Neural progenitor cell (in vitro differentiated cells): ENCODE results near the gene MSI2. TPM values are rescaled to one million over a fixed set of nuclear protein-coding genes. Genes with fewer than 3 reads are reported as not detected.

Experiments used
- DNase-seq: peaks from one replicate; pipeline ENCODE4 v3.0.0-alpha.2; 2016; ENCODE audit warnings: low spot score
- H2AFZ ChIP-seq: fragments of 200-600 bp; sonication (generic); replicated peaks from 2 replicates; pipeline ENCODE4 v1.6.1; 2016; ENCODE audit warnings: antibody characterized with exemption
- H3F3A ChIP-seq: fragments of 200-600 bp; sonication (generic); 2 replicates; pipeline ENCODE4 v1.6.1; 2016; ENCODE audit warnings: antibody characterized with exemption, low read depth
- H3K27ac ChIP-seq: fragments of 200-600 bp; sonication (generic); 2 replicates; pipeline ENCODE4 v1.5.1; 2016; ENCODE audit warnings: mild to moderate bottlenecking
- H3K27me3 ChIP-seq: fragments of 200-600 bp; sonication (generic); 2 replicates; pipeline ENCODE4 v1.6.1; 2016; ENCODE audit warnings: mild to moderate bottlenecking, moderate library complexity
- H3K36me3 ChIP-seq: fragments of 200-600 bp; sonication (generic); 2 replicates; pipeline ENCODE4 v1.5.1; 2016
- H3K4me1 ChIP-seq: fragments of 200-600 bp; sonication (generic); 2 replicates; pipeline ENCODE4 v1.6.1; 2016; ENCODE audit warnings: mixed run types
- H3K4me2 ChIP-seq: fragments of 200-600 bp; sonication (generic); 2 replicates; pipeline ENCODE4 v1.6.1; 2016
- H3K4me3 ChIP-seq: fragments of 200-600 bp; sonication (generic); 2 replicates; pipeline ENCODE4 v1.5.1; 2016
- H3K79me2 ChIP-seq: fragments of 200-600 bp; sonication (generic); 2 replicates; pipeline ENCODE4 v1.6.1; 2016; ENCODE audit warnings: low read depth
- H3K9ac ChIP-seq: fragments of 200-600 bp; sonication (generic); 2 replicates; pipeline ENCODE4 v1.6.1; 2016
- H3K9me3 ChIP-seq: fragments of 200-600 bp; sonication (generic); 2 replicates; pipeline ENCODE4 v1.5.1; 2016; ENCODE audit warnings: low read depth
- H4K20me1 ChIP-seq: fragments of 200-600 bp; sonication (generic); 2 replicates; pipeline ENCODE4 v1.6.1; 2016; ENCODE audit warnings: low read depth
- H3K27ac Mint-ChIP-seq: 3 replicates; pipeline ENCODE4 v1.8.0; 2021; ENCODE audit warnings: mixed read lengths
- H3K27me3 Mint-ChIP-seq: 2 replicates; pipeline ENCODE4 v1.8.0; 2022; ENCODE audit warnings: low read depth, mild to moderate bottlenecking, inconsistent platforms, moderate library complexity, mixed read lengths; ENCODE audit not compliant: insufficient read depth
- H3K36me3 Mint-ChIP-seq: 3 replicates; pipeline ENCODE4 v1.8.0; 2021; ENCODE audit warnings: mixed read lengths
- H3K4me1 Mint-ChIP-seq: 3 replicates; pipeline ENCODE4 v1.8.0; 2021; ENCODE audit warnings: mixed read lengths
- H3K4me3 Mint-ChIP-seq: 3 replicates; pipeline ENCODE4 v1.8.0; 2021; ENCODE audit warnings: mild to moderate bottlenecking, moderate library complexity, mixed read lengths
- H3K9me3 Mint-ChIP-seq: 3 replicates; pipeline ENCODE4 v1.8.0; 2020; ENCODE audit warnings: mixed read lengths
- EZH2 ChIP-seq: fragments of 200-600 bp; sonication (generic); IDR thresholded peaks from 2 replicates; pipeline ENCODE4 v1.6.1; 2017; ENCODE audit warnings: antibody characterized with exemption, mild to moderate bottlenecking, moderate library complexity
- EZH2phosphoT487 ChIP-seq: fragments of 200-600 bp; sonication (generic); IDR thresholded peaks from 2 replicates; pipeline ENCODE4 v1.6.1; 2017; ENCODE audit warnings: antibody characterized with exemption
- total RNA-seq: library from RNA; depleted of rRNA; stranded (reverse); fragments of >200 nt; gene quantifications from 2 replicates; pipeline ENCODE4 v1.2.3, GENCODE V29; 2015; ENCODE audit warnings: low replicate concordance
- TF ChIP-seq, protein P1 (sequence below): fragments of 200-600 bp; sonication (generic); IDR thresholded peaks from 2 replicates; pipeline ENCODE4 v1.5.1; 2017; ENCODE audit warnings: antibody characterized with exemption, mild to moderate bottlenecking

The MSI2 gene
- total RNA-seq, 1 donor from 2014 or later: 96.9 TPM

- peaks cover 25% of the 10 kb centered on the region for H3K36me3 Mint-ChIP-seq
- peaks cover 76% of the 10 kb centered on the region for H3K79me2 ChIP-seq
- no peak overlapping the region for H3K27ac ChIP-seq
- H4K20me1 ChIP-seq: peaks cover 47% of the 10 kb centered on the region
- peaks cover 38% of the 10 kb centered on the region for H3F3A ChIP-seq
- no peaks in the 10 kb centered on the region for H3K9me3 Mint-ChIP-seq
- H3K4me3 Mint-ChIP-seq: no peak overlapping the region
- peaks cover 73% of the 10 kb centered on the region for H3K4me1 ChIP-seq
- peak overlapping the region; percentile 89 for H3K27ac Mint-ChIP-seq
- no peak overlapping the region for H3K4me2 ChIP-seq
- H3K36me3 ChIP-seq: no peaks in the 10 kb centered on the region
- DNase-seq: no peak
- TF ChIP-seq EZH2phosphoT487 (no peak), EZH2 (no peak)
- TF ChIP-seq, protein P1, sequence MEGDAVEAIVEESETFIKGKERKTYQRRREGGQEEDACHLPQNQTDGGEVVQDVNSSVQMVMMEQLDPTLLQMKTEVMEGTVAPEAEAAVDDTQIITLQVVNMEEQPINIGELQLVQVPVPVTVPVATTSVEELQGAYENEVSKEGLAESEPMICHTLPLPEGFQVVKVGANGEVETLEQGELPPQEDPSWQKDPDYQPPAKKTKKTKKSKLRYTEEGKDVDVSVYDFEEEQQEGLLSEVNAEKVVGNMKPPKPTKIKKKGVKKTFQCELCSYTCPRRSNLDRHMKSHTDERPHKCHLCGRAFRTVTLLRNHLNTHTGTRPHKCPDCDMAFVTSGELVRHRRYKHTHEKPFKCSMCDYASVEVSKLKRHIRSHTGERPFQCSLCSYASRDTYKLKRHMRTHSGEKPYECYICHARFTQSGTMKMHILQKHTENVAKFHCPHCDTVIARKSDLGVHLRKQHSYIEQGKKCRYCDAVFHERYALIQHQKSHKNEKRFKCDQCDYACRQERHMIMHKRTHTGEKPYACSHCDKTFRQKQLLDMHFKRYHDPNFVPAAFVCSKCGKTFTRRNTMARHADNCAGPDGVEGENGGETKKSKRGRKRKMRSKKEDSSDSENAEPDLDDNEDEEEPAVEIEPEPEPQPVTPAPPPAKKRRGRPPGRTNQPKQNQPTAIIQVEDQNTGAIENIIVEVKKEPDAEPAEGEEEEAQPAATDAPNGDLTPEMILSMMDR: no peak
- H3K27me3 ChIP-seq: no peaks in the 10 kb centered on the region
- H2AFZ ChIP-seq: no peak overlapping the region
- no peak overlapping the region for H3K4me3 ChIP-seq
- peaks cover 68% of the 10 kb centered on the region for H3K4me1 Mint-ChIP-seq
- no peaks in the 10 kb centered on the region for H3K9me3 ChIP-seq
- no peak overlapping the region for H3K9ac ChIP-seq
- H3K27me3 Mint-ChIP-seq: peaks cover 9% of the 10 kb centered on the region
Measured at GRCh38 chr17:57534863-57535248, 278.5 kb downstream of the MSI2 start.

GRCh38 chr17:57535249-57535966, 279.1 kb downstream of the MSI2 start:
- Histone ChIP-seq H3K27ac (no peak overlapping the region), H3K4me2 (no peak overlapping the region), H3K4me1 (peaks cover 68% of the 10 kb centered on the region), H4K20me1 (peaks cover 41% of the 10 kb centered on the region), H3K4me3 (no peak overlapping the region), H3K27me3 (no peaks in the 10 kb centered on the region), H3K79me2 (peaks cover 76% of the 10 kb centered on the region), H2AFZ (no peak overlapping the region), H3K9me3 (no peaks in the 10 kb centered on the region), H3K36me3 (no peaks in the 10 kb centered on the region), H3K9ac (no peak overlapping the region), H3F3A (peaks cover 37% of the 10 kb centered on the region)
- Mint-ChIP-seq H3K4me1 (peaks cover 73% of the 10 kb centered on the region), H3K36me3 (peaks cover 25% of the 10 kb centered on the region), H3K27me3 (peaks cover 9% of the 10 kb centered on the region), H3K4me3 (peak overlapping the region; percentile 8), H3K27ac (peak overlapping the region; percentile 100), H3K9me3 (no peaks in the 10 kb centered on the region)
- TF ChIP-seq, protein P1: no peak
- no peak for TF ChIP-seq EZH2phosphoT487
- no peak for DNase-seq

GRCh38 chr17:57536289-57536688, 280.0 kb downstream of the MSI2 start:
- peaks cover 60% of the 10 kb centered on the region for H3K4me1 ChIP-seq
- Mint-ChIP-seq H3K4me1 (peaks cover 82% of the 10 kb centered on the region), H3K27ac (peak overlapping the region; percentile 100), H3K9me3 (no peaks in the 10 kb centered on the region), H3K4me3 (no peak overlapping the region), H3K36me3 (peaks cover 28% of the 10 kb centered on the region), H3K27me3 (peaks cover 9% of the 10 kb centered on the region)
- H2AFZ ChIP-seq: no peak overlapping the region
- H4K20me1 ChIP-seq: peaks cover 33% of the 10 kb centered on the region
- H3K4me3 ChIP-seq: no peak overlapping the region
- H3K36me3 ChIP-seq: no peaks in the 10 kb centered on the region
- no peaks in the 10 kb centered on the region for H3K27me3 ChIP-seq
- H3K9ac ChIP-seq: no peak overlapping the region
- H3K79me2 ChIP-seq: peaks cover 76% of the 10 kb centered on the region
- H3K27ac ChIP-seq: no peak overlapping the region
- TF ChIP-seq, protein P1: no peak
- H3K9me3 ChIP-seq: no peaks in the 10 kb centered on the region
- H3F3A ChIP-seq: peaks cover 37% of the 10 kb centered on the region
- DNase-seq: no peak
- H3K4me2 ChIP-seq: peak overlapping the region; percentile 34
